ENCODE results near the gene PITRM1.

PITRM1 gene

DNA sequence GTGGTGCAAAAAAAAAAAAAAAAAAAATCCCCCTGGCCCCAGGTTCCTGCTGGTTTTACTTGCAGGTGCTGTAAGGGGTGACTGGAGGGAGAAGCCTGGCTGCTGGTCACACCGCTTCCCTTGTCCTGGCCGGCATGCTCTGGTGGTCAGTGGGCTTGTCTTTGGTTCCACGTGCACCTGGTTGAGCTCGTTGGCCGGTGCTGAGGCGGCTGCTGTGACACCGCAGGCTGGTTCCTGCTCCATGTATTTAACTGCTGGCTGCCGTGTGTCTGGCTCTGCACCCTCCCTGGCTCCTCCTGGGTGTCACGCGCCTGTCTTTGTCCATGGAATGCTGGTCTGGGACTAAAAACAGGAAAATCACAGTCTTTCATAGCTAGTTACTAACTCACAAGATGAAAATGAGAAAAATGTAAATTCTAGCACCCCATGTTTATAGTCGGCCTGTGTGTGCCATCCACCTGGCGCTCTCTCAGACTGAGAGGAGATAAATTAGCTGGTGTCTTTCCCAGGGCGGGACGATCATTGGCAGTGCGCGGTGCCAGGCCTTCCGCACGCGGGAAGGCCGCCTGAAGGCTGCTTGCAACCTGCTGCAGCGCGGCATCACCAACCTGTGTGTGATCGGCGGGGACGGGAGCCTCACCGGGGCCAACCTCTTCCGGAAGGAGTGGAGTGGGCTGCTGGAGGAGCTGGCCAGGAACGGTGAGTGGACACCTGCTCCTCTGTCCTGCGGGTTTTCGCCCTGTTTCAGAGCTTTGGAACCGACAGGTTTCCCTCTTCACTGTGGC is 71.5 kb downstream of the PITRM1 start:
- no peak for DNase-seq (ENCODE audit: low read depth)

DNA sequence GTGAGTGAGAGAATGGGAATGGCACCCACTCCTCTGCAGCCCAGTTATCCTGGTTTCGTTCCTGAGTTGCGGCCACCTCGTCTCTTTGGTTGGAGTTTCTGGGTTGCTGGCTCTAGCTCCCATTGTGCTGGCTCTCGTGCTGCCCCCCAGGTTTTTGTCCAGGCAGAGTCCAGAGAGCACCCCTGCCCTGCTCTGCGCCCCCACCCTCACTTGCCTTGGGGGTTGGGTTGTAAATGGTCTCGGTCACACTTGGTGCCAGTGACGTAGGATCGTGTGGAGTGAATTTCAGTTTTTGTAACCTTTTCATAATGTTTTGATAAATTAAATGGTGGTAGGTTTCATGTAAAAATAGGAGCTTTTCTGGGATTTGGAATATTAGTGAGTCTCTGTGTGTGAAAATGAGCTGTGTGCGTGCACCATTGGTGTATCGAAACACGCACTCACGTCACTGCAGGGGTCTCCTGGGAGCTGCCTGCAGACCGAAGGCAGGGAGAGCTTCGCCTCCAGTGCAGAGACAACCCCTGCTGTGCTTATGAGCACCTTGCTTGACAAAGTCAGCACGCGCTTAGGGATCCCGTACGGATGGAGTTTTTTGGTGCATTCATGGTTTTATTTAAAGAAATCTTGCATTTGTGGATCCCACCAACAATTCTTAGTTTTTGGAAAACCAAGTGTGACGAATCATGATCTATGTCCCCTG is 72.3 kb downstream of the PITRM1 start:
- DNase-seq (ENCODE audit: low read depth): no peak

DNA sequence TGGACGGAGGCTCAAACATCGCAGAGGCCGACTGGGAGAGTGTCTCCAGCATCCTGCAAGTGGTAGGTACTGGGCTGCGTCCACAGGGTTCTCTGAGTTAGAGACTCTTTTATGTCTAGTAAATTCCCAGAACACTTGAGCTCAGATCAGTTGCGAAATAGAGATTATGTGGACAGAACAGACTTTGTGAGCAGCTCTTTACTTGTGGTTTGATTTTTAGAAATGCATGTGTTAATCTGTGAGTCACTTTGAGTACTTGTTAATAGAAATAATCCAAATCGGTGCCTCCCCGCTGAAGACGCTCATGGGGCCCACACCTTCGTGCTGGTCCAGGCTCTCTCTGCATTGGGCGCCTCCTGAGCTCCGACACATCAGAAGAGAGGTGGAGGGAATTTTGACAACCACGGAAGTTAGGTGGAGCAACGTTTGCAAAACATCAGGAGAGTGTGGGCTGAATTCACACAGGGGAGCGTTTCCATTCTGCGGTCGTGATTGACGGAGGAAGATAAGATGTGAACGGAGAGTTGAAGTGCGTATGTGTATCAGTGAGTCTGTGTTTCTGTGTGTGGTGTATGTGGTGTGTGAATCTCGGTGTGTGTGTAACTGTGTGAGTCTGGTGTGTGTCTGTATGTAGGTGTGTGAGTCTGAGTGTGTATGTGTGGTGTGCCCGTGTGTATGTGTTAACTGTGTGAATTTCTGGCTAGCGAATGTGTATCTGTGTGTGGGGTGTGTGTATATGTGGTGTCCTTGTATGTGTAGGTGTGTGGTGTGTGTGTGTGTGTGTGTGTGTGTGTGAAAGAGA is 73.1 kb downstream of the PITRM1 start:
- no peak for DNase-seq (ENCODE audit: low read depth)

DNA sequence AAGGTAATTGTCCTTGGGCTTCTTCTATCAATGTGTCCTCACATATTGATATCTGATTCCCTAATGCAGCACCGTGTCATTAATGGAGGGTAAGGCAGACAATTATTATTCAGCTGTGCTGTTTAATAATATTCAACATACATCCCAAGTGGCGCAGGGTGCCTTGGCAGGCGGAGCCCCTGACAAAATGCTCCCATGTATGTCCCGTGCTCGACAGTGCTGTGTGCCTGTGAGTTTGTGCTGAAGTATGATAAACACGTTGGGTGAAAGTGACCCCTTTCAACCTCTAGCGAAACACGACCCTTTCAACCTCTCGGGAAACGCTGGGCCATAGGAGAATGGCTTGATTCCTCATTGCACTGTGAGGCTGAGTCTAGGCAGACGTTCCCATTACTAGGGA is 73.9 kb downstream of the PITRM1 start:
- no peak for DNase-seq (ENCODE audit: low read depth)

DNA sequence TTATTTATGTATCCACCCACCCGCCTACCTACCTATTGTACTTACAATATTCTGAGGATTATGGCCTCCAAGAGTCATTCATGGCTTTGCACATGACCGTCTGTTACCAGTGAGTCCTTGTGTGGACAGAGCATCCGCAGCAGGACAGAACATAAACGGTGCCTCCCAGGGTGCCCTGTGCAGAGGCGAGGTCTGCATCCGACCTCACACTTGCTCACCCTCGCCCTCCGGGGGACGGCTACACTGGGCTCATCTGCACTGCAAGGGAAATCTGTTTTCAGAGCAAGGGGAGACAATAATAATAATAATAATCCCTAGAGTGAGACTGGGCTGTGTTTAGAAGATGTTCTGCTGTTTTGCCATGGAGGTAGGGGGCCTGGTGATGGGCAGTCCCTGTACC is 75.4 kb downstream of the PITRM1 start:
- no peak for DNase-seq (ENCODE audit: low read depth)

DNA sequence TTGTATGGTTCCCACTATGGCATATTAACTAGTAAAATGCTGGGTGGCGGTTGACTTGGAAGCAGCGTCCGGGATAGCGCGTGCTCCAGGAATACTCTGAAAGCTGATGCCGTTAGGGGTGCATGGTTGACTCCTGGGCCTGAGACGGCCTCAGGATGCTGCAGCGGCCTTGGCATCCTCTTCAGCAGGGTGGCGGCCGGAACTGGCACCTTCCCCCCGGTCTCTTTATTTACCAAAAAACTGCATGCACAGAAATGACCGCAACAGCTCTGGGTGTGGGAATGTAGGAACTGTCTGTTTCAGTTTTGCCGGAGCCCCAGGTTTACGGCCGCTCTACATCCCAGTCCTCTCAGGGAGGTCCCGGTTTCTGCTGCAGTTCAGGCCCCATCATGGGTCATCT is 76.4 kb downstream of the PITRM1 start:
- DNase-seq (ENCODE audit: low read depth): no peak

DNA sequence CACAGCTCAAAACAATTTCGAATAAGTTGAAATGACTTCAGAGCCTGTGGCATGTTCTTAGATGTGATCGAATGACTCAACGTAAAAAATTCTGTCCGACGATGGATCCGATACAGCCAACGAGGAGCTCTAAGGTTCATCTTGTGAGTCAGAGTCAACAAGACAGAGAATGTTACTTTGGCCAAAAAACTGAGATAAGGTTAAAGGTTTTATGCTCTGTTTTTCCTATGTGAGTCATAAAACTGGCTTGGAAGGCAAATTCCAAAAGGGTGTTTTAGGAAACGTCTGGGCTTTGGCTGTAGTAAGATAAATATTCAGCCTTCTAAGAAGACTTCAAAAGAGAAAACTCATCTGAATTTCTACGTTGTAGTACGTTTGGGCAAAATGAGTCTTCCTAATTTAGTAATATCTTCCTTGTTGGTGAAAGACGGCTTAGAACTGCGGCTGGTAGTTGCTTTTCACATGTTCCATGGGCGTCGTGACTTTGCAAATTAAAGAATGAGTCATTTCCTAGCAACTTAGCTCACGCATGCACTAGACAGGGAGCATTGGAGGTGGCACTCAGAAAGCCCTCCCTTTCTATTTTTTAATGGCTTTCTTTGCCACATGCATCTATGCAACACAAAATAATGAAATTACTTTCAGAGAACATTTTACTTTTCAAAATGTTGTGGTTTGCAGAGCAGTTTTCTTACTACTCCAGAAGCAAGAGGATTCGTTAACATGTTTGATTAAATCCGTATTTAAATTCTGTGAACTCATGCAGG is 77.0 kb downstream of the PITRM1 start:
- DNase-seq (ENCODE audit: low read depth): peak; percentile 35

DNA sequence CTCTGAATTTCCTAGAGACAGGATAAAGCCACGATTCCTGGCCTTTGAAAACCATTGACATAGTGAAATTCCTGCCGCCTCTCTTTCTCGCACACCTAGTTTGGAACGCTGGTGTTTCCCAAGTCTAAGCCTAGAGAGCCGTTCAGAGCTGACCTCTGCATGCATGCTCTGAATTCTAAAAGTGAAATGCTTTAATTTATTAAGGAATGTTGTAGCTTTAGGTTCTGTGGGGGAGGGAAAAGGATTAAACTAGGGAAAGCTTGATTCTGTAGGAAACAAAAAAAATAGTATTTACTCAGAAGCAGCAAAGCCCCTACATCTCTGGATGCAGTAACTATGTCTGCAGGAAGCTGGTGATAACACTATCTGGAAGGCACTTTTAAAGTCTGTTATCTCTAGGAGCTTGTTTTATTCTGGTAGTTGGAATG is 78.0 kb downstream of the PITRM1 start:
- no peak for DNase-seq (ENCODE audit: low read depth)

DNA sequence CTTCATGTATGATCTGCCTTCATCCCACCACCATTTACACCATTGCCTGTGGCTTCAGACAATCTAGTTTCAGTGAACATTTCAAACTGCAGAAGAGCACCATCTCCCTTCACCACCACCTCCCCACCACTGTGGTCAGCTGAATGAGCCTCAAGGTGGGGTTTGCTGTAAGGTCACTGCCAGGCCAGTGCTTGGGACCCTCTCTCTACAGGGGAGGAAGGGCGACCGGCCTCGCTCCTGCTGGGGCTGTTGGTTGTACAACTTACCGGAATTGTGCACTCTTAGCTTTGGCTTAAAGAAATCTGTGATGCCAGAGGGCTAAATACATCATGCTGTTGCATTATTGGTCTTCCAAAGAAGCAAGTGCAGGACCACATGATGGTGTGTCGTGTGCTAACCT is 78.6 kb downstream of the PITRM1 start:
- DNase-seq (ENCODE audit: low read depth): no peak

DNA sequence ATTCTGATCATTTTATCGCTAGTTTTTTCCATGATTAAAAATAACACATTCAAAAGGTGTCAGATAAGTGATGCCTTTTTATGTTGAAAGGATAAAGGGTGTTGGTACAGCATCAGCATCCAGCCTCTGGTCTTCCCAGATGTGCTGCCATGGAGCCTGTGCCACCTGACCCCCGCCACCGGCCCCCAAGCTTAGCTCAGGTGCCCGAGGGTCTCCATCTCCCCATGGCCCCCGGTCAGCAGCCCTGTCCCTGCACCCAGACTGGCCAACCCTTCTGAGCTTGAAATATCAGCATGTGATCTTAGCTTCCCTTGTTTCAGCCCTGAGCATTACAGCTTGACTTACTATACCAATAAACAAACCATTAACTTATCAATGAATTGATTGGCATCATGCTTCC is 80.7 kb downstream of the PITRM1 start:
- no peak for DNase-seq (ENCODE audit: low read depth)

DNA sequence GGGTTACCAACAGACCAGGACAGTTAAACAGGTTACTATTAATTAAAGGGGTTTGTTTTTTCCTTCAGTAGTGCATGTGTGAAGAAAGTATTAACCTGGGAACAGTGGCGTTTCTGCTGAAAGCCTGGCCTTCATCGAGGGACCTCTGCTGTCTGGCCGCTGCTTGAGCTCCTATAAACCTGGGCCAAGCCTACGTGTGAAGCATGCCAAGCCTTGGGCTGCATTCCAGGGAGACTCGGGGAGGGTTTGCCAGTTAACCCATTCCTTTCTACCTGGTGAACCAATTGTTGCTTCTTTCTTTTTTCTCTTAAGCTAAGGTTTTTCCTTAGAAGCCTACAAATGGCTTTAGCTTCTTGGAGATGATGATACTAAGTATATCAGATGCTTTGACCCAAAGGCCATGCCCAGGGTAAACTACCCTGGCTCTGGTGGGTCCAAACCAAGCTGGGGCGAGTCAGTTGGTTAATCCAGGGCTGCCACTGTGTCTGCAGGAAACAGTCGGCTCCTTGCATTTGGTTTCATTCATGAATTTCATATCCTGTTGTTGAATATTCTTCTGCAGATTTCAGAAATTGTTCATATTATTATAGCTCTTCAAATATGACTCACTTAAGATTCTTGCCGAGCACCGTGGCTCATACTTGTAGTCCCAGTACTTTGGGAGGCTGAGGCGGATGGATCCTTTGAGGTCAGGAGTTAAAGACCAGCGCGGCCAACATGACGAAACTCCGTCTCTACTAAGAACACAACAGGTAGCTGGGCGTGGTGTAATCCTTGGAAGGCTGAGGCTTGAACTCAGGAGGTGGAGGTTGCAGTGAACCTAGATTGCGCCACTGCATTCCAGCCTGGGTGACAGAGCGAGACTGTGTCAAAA is 81.4 kb downstream of the PITRM1 start:
- DNase-seq (ENCODE audit: low read depth): peak; percentile 43

DNA sequence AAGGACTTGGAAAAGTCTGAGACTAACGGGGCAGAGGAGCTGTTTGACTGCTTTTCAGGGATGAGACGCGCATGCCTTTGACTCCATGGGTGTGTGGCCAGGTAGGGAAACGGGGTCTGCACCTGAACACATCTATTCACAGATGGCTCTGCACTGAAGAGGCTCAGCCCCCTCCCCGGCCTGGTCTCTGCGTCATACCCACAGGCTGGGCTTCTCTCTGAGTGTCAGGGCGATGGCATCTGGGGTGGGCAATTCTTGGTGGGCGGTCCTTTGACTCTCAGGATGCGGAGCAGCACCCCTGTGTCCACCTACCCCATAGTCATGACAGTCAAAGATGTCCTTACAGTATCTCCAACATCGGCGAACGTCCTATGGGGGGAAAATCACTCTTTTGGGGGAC is 82.2 kb downstream of the PITRM1 start:
- no peak for DNase-seq (ENCODE audit: low read depth)

Data from activated T-cell treated with anti-CD3 and anti-CD28 coated beads for 48 hours (primary cell).